Immature natural killer cell (primary cell): ENCODE measurements around the gene RAB28. TPM values are rescaled to one million over a fixed set of nuclear protein-coding genes. Genes with fewer than 3 reads are reported as not detected.
"Not testable (repeated sequence)": the region's sequence is repeated elsewhere in the genome, so short reads cannot be mapped to it uniquely, and the experiment has no call there.

ENCODE experiments used
- DNase-seq, 3 donors: peaks; one replicate each; pipeline ENCODE4 v3.0.0; 2022; ENCODE audit warnings: mixed read lengths in 1 of 3
- H3K27ac Mint-ChIP-seq, 6 donors: one replicate each; pipeline ENCODE4 v1.8.0; 2020; ENCODE audit warnings: mixed read lengths in 6 of 6, mild to moderate bottlenecking in 5 of 6, inconsistent platforms in 4 of 6, moderate library complexity in 3 of 6
- H3K27me3 Mint-ChIP-seq, 3 donors: one replicate each; pipeline ENCODE4 v1.8.0; 2020 to 2021; ENCODE audit warnings: low read depth in 3 of 3, mild to moderate bottlenecking in 3 of 3, mixed read lengths in 3 of 3, moderate library complexity in 3 of 3, inconsistent platforms in 1 of 3
- H3K36me3 Mint-ChIP-seq, 3 donors: one replicate each; pipeline ENCODE4 v1.8.0; 2020; ENCODE audit warnings: mixed read lengths in 3 of 3, inconsistent platforms in 2 of 3, mild to moderate bottlenecking in 2 of 3
- H3K4me1 Mint-ChIP-seq, 2 donors: one replicate each; pipeline ENCODE4 v1.8.0; 2020; ENCODE audit warnings: inconsistent platforms in 2 of 2, mild to moderate bottlenecking in 2 of 2, mixed read lengths in 2 of 2, moderate library complexity in 1 of 2
- H3K4me3 Mint-ChIP-seq, 5 donors: one replicate each; pipeline ENCODE4 v1.8.0; 2020; ENCODE audit warnings: mild to moderate bottlenecking in 5 of 5, mixed read lengths in 5 of 5, inconsistent platforms in 3 of 5, moderate library complexity in 3 of 5
- H3K9me3 Mint-ChIP-seq, 6 donors: one replicate each; pipeline ENCODE4 v1.8.0; 2020; ENCODE audit warnings: mild to moderate bottlenecking in 6 of 6, mixed read lengths in 6 of 6, inconsistent platforms in 4 of 6, moderate library complexity in 3 of 6
- polyA plus RNA-seq, 3 donors: library from polyadenylated mRNA; unstranded; fragments of 300-500 nt; fragmentation: Illumina TruSeq; gene quantifications; one replicate each; pipeline ENCODE4 v1.2.3, GENCODE V29; 2021

Gene RAB28
- polyA plus RNA-seq, 3 donors from 2014 or later, result 16.8 to 25.2 (median 20.7) TPM

GRCh38 chr4:13415068-13415785, 68.9 kb downstream of the RAB28 start:
- no peak overlapping the region for H3K4me3 Mint-ChIP-seq
- H3K4me1 Mint-ChIP-seq, result peaks cover 28 to 72% of the 10 kb centered on the region in 2 donors
- peak overlapping the region in 2 of 6 donors; percentile 46 to 48 for H3K27ac Mint-ChIP-seq
- no peaks in the 10 kb centered on the region for H3K27me3 Mint-ChIP-seq
- H3K9me3 Mint-ChIP-seq, result peaks cover 0 to 6% (median under 1%) of the 10 kb centered on the region in 6 donors
- DNase-seq, result peak in 1 of 3 donors; percentile 0
- peaks cover 0 to 37% (median 36%) of the 10 kb centered on the region in 3 donors for H3K36me3 Mint-ChIP-seq

DNA sequence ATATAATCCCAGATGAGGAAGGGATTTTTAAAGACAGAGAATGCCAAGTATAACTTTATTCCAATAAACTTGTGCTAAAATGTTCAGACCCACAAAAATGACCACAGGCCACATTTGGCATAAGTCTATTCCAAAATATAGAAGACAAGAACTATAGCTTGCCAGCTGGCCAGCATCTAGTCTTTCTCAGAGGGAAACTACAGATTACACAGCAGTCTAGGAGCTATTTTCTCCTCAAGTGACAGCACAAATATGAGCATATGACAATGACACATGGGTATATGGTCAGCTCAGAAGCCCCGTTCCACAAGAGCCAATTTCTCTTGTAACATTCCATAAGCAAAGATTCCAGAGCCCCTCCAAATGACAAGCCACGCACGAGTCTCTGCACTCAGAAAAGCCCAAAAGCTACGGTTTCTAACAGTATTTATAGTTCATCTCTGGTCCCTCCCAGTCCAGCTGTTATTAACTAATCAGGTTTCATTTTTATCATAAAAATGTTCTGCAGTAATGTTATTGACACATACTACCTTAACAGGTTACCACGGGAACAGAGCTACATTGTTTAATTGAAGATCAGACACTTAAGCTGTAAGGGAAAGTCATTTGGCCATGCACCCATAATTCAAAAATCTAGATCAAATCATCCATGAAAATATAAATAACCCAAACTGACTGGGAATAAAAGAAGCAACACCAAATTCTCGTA, 70.3 kb downstream of the RAB28 start:
- no peak for DNase-seq
- Mint-ChIP-seq H3K4me3 (no peak overlapping the region), H3K9me3 (peaks cover 0 to 2% (median 0%) of the 10 kb centered on the region in 6 donors), H3K27ac (peak overlapping the region in 1 of 6 donors; percentile 57), H3K4me1 (peaks cover 30 to 59% of the 10 kb centered on the region in 2 donors), H3K27me3 (no peaks in the 10 kb centered on the region), H3K36me3 (peaks cover 0 to 30% (median 24%) of the 10 kb centered on the region in 3 donors)

DNA sequence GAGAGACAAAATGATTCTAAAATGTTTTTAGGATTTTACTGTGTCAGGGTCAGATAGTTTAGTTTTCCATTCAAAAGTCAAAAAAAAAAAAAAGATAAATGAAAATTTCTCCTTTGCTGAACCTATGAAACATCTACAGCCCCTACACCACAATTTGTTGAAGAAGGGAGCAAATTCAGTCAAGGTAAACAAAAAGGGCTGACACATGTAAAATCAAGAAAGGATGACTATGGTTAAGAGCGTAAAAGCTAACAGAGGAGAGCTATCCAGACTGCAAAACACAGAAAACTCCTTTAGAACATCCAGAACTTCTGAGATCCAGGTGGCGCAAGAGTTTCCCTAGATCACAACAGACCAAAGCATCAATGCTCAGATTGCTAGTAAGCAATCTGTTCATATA, 72.2 kb downstream of the RAB28 start:
- Mint-ChIP-seq H3K36me3 (peaks cover 0 to 20% (median 16%) of the 10 kb centered on the region in 3 donors), H3K4me3 (no peak overlapping the region), H3K27me3 (peaks cover 0 to 2% (median 0%) of the 10 kb centered on the region in 3 donors), H3K27ac (peak overlapping the region in 1 of 6 donors; percentile 62), H3K4me1 (peaks cover 20 to 42% of the 10 kb centered on the region in 2 donors), H3K9me3 (no peaks in the 10 kb centered on the region)
- DNase-seq, result no peak

GRCh38 chr4:13409324-13409723, 74.8 kb downstream of the RAB28 start:
- Mint-ChIP-seq H3K4me1 (peaks cover 14 to 27% of the 10 kb centered on the region in 2 donors), H3K9me3 (peaks cover 0 to 4% (median 0%) of the 10 kb centered on the region in 6 donors), H3K27ac (no peak overlapping the region), H3K27me3 (peaks cover 0 to 2% (median 0%) of the 10 kb centered on the region in 3 donors), H3K4me3 (no peak overlapping the region), H3K36me3 (peaks cover 0 to 9% (median 7%) of the 10 kb centered on the region in 3 donors)
- DNase-seq, result no peak

GRCh38 chr4:13406156-13406555, 78.0 kb downstream of the RAB28 start:
- H3K36me3 Mint-ChIP-seq, H3K9me3 Mint-ChIP-seq, H3K27me3 Mint-ChIP-seq, H3K27ac Mint-ChIP-seq, H3K4me3 Mint-ChIP-seq, DNase-seq, H3K4me1 Mint-ChIP-seq: not testable (repeated sequence)

GRCh38 chr4:13403833-13404232, 80.3 kb downstream of the RAB28 start:
- H3K9me3 Mint-ChIP-seq, result peaks cover 0 to 4% (median 0%) of the 10 kb centered on the region in 6 donors
- DNase-seq, result no peak
- H3K4me3 Mint-ChIP-seq, result no peak overlapping the region
- no peaks in the 10 kb centered on the region for H3K4me1 Mint-ChIP-seq
- H3K27me3 Mint-ChIP-seq, result peaks cover 0 to 2% (median 0%) of the 10 kb centered on the region in 3 donors
- H3K27ac Mint-ChIP-seq, result no peak overlapping the region
- peaks cover 0 to 9% (median 0%) of the 10 kb centered on the region in 3 donors for H3K36me3 Mint-ChIP-seq

- H3K4me1 Mint-ChIP-seq, result no peaks in the 10 kb centered on the region
- H3K4me3 Mint-ChIP-seq, result no peak overlapping the region
- H3K9me3 Mint-ChIP-seq, result peaks cover 0 to 4% (median 0%) of the 10 kb centered on the region in 6 donors
Measured at GRCh38 chr4:13403326-13403725, 80.8 kb downstream of the RAB28 start.

GRCh38 chr4:13399257-13399656, 84.9 kb downstream of the RAB28 start:
- peaks cover 0 to 3% (median 0%) of the 10 kb centered on the region in 3 donors for H3K36me3 Mint-ChIP-seq
- no peak overlapping the region for H3K27ac Mint-ChIP-seq
- H3K4me1 Mint-ChIP-seq, result peaks cover under 1 to 4% of the 10 kb centered on the region in 2 donors

More at GRCh38 chr4:13403326-13403725, 80.8 kb downstream of the RAB28 start:
- Mint-ChIP-seq H3K36me3 (peaks cover 0 to 8% (median 0%) of the 10 kb centered on the region in 3 donors), H3K27ac (no peak overlapping the region), H3K27me3 (peaks cover 0 to 2% (median 0%) of the 10 kb centered on the region in 3 donors)
- DNase-seq, result no peak

GRCh38 chr4:13396161-13396560, 88.0 kb downstream of the RAB28 start:
- H3K27me3 Mint-ChIP-seq, result peaks cover 0 to 2% (median 0%) of the 10 kb centered on the region in 3 donors
- no peaks in the 10 kb centered on the region for H3K9me3 Mint-ChIP-seq
- H3K4me3 Mint-ChIP-seq, result no peak overlapping the region
- H3K36me3 Mint-ChIP-seq, result peaks cover 2 to 8% (median 5%) of the 10 kb centered on the region in 3 donors
- no peak for DNase-seq
- no peak overlapping the region for H3K27ac Mint-ChIP-seq
- H3K4me1 Mint-ChIP-seq, result peaks cover 5 to 7% of the 10 kb centered on the region in 2 donors

More at GRCh38 chr4:13399257-13399656, 84.9 kb downstream of the RAB28 start:
- DNase-seq, result no peak
- Mint-ChIP-seq H3K27me3 (peaks cover 0 to 1% (median 0%) of the 10 kb centered on the region in 3 donors), H3K9me3 (no peaks in the 10 kb centered on the region), H3K4me3 (no peak overlapping the region)

- H3K9me3 Mint-ChIP-seq, H3K4me3 Mint-ChIP-seq, H3K27me3 Mint-ChIP-seq, DNase-seq, H3K27ac Mint-ChIP-seq: not testable (repeated sequence)
- Mint-ChIP-seq H3K4me1 (peaks cover 14 to 24% of the 10 kb centered on the region in 2 donors), H3K36me3 (peaks cover 10 to 12% (median 11%) of the 10 kb centered on the region in 3 donors)
Measured at GRCh38 chr4:13389901-13390300, 94.2 kb downstream of the RAB28 start.

- H3K4me3 Mint-ChIP-seq, result no peak overlapping the region
- H3K9me3 Mint-ChIP-seq, result peaks cover 0 to 5% (median 3%) of the 10 kb centered on the region in 6 donors
- H3K27ac Mint-ChIP-seq, result peak overlapping the region in 1 of 6 donors; percentile 23
- H3K27me3 Mint-ChIP-seq, result peaks cover 0 to 1% (median 0%) of the 10 kb centered on the region in 3 donors
- no peak for DNase-seq
- peaks cover 10 to 12% (median 11%) of the 10 kb centered on the region in 3 donors for H3K36me3 Mint-ChIP-seq
- H3K4me1 Mint-ChIP-seq, result peaks cover 14 to 24% of the 10 kb centered on the region in 2 donors
Measured at GRCh38 chr4:13386405-13387107, 97.6 kb downstream of the RAB28 start.

- H3K27me3 Mint-ChIP-seq, result peaks cover 0 to 1% (median 0%) of the 10 kb centered on the region in 3 donors
- no peak overlapping the region for H3K27ac Mint-ChIP-seq
- no peak for DNase-seq
- H3K4me1 Mint-ChIP-seq, result peaks cover 14 to 24% of the 10 kb centered on the region in 2 donors
- H3K36me3 Mint-ChIP-seq, result peaks cover 4 to 10% (median 7%) of the 10 kb centered on the region in 3 donors
- peaks cover 0 to 5% (median 1%) of the 10 kb centered on the region in 6 donors for H3K9me3 Mint-ChIP-seq
- no peak overlapping the region for H3K4me3 Mint-ChIP-seq
Measured at GRCh38 chr4:13384055-13384454, 100.1 kb downstream of the RAB28 start.

DNA sequence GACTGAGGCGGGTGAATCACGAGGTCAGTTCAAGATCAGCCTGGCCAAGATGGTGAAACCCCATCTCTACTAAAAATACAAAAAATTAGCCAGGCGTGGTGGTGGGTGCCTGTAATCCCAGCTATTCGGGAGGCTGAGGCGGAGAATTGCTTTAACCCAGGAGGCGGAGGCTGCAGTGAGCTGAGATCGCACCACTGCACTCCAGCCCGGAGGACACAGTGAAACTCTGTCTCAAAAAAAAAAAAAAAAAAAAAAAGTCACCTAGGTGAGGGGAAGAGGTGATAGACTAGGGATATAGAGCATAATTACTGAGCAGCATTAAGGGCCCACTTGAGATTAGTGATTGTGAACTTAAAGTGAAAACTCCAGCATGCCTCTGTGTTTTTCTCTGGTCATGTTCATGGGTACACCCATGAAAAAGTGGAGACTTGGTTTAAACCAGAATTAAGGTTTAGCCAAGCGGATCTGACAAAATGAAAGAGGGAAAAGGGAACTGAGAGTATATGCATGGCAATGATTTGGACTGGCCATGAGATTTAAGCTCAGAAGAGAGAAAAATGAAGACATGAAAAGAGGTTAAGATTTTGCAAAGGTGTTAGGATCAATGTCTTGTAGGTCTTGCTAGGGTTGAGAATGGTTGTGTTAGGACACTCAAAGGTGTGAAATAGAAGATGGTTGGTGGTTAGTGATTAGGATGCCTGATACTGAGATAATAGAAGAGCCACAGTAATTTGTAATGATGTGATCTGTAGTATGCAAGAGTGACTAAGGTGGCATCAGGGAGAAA, 105.0 kb downstream of the RAB28 start:
- DNase-seq, result no peak
- Mint-ChIP-seq H3K4me3 (no peak overlapping the region), H3K4me1 (peaks cover 0 to 2% of the 10 kb centered on the region in 2 donors), H3K27ac (no peak overlapping the region), H3K27me3 (no peaks in the 10 kb centered on the region), H3K9me3 (no peaks in the 10 kb centered on the region), H3K36me3 (peaks cover 3 to 10% (median 8%) of the 10 kb centered on the region in 3 donors)
